Neural crest cell (in vitro differentiated cells): Measurements from ENCODE around the gene CD9. TPM values are rescaled to one million over a fixed set of nuclear protein-coding genes. Genes with fewer than 3 reads are reported as not detected.

Experiments
- DNase-seq: peaks from one replicate; pipeline ENCODE4 v3.0.0; 2021; ENCODE audit warnings: low read depth, mixed read lengths, low spot score
- H3K27ac Mint-ChIP-seq: one replicate; pipeline ENCODE4 v1.8.0; 2021; ENCODE audit warnings: mild to moderate bottlenecking, mixed read lengths; ENCODE audit not compliant: unreplicated experiment
- H3K27me3 Mint-ChIP-seq: 2 replicates; pipeline ENCODE4 v1.8.0; 2021; ENCODE audit warnings: low read depth, mild to moderate bottlenecking, mixed read lengths
- H3K36me3 Mint-ChIP-seq: 2 replicates; pipeline ENCODE4 v1.8.0; 2021; ENCODE audit warnings: low read depth, mild to moderate bottlenecking, mixed read lengths
- H3K4me1 Mint-ChIP-seq: 2 replicates; pipeline ENCODE4 v1.8.0; 2021; ENCODE audit warnings: mixed read lengths
- H3K4me3 Mint-ChIP-seq: one replicate; pipeline ENCODE4 v1.8.0; 2021; ENCODE audit warnings: mild to moderate bottlenecking, mixed read lengths
- H3K9me3 Mint-ChIP-seq: 2 replicates; pipeline ENCODE4 v1.8.0; 2021; ENCODE audit warnings: mixed read lengths
- CTCF ChIP-seq: fragments of 200-600 bp; sonication (generic); conservative IDR thresholded peaks from 2 replicates; pipeline ENCODE4 v1.5.0; 2021; ENCODE audit warnings: antibody characterized with exemption, mild to moderate bottlenecking
- total RNA-seq: library from RNA; stranded (reverse); gene quantifications from 2 replicates; pipeline ENCODE4 v1.2.1, GENCODE V29; 2021

CD9 gene
- total RNA-seq, 1 donor from 2014 or later, result 2.1 TPM

- Mint-ChIP-seq H3K9me3 (no peaks in the 10 kb centered on the region), H3K4me1 (peaks cover 34% of the 10 kb centered on the region), H3K36me3 (no peaks in the 10 kb centered on the region), H3K27me3 (peaks cover 76% of the 10 kb centered on the region), H3K4me3 (peak overlapping the region; percentile 36), H3K27ac (no peak overlapping the region)
- TF ChIP-seq CTCF, result no peak
- no peak for DNase-seq
Observed at GRCh38 chr12:6202304-6202703, 2.1 kb downstream of the CD9 start.

- Mint-ChIP-seq H3K36me3 (no peaks in the 10 kb centered on the region), H3K27ac (no peak overlapping the region), H3K4me3 (peak overlapping the region; percentile 12), H3K9me3 (no peaks in the 10 kb centered on the region), H3K27me3 (peaks cover 73% of the 10 kb centered on the region), H3K4me1 (peaks cover 34% of the 10 kb centered on the region)
- no peak for DNase-seq
- TF ChIP-seq CTCF, result no peak
Observed at GRCh38 chr12:6202846-6203245, 2.6 kb downstream of the CD9 start.

- H3K4me3 Mint-ChIP-seq, result no peak overlapping the region
- H3K4me1 Mint-ChIP-seq, result peaks cover 30% of the 10 kb centered on the region
- DNase-seq, result no peak
- H3K36me3 Mint-ChIP-seq, result no peaks in the 10 kb centered on the region
- no peak for TF ChIP-seq CTCF
- no peak overlapping the region for H3K27ac Mint-ChIP-seq
- peaks cover 65% of the 10 kb centered on the region for H3K27me3 Mint-ChIP-seq
- H3K9me3 Mint-ChIP-seq, result no peaks in the 10 kb centered on the region
Observed at GRCh38 chr12:6203601-6204000, 3.4 kb downstream of the CD9 start.

- no peaks in the 10 kb centered on the region for H3K36me3 Mint-ChIP-seq
- no peak for TF ChIP-seq CTCF
- H3K27ac Mint-ChIP-seq, result no peak overlapping the region
- H3K4me1 Mint-ChIP-seq, result peaks cover 21% of the 10 kb centered on the region
- no peaks in the 10 kb centered on the region for H3K9me3 Mint-ChIP-seq
- no peak overlapping the region for H3K4me3 Mint-ChIP-seq
- peaks cover 55% of the 10 kb centered on the region for H3K27me3 Mint-ChIP-seq
- no peak for DNase-seq
Observed at GRCh38 chr12:6204533-6205143, 4.4 kb downstream of the CD9 start.

GRCh38 chr12:6205144-6205539 lies 4.9 kb downstream of the CD9 start:
- no peak for TF ChIP-seq CTCF
- no peaks in the 10 kb centered on the region for H3K36me3 Mint-ChIP-seq
- H3K9me3 Mint-ChIP-seq, result no peaks in the 10 kb centered on the region
- H3K4me3 Mint-ChIP-seq, result no peak overlapping the region
- H3K27ac Mint-ChIP-seq, result no peak overlapping the region
- peaks cover 52% of the 10 kb centered on the region for H3K27me3 Mint-ChIP-seq
- H3K4me1 Mint-ChIP-seq, result peaks cover 19% of the 10 kb centered on the region
- no peak for DNase-seq
